Left cardiac atrium (tissue), 4 donors: ENCODE data around the gene EPN3. TPM values are rescaled to one million over a fixed set of nuclear protein-coding genes. Genes with fewer than 3 reads are reported as not detected.

Experiments
- ATAC-seq, 2 donors: fragments of 200-7000 bp; cut with Tn5 transposase; one replicate each; pipeline ENCODE4 v1.9.1; 2020; ENCODE audit warnings: mild to moderate bottlenecking in 2 of 2, moderate library complexity in 2 of 2
- DNase-seq: peaks from one replicate; pipeline ENCODE4 v3.0.0-alpha.2; 2020
- intact Hi-C, 2 donors: fragments of 100-400 bp; cut with DNase I; formaldehyde crosslinking; loops; one replicate each; pipeline versions ENCODE4 v1.14.1 to v1.15.1; 2022 to 2023
- total RNA-seq, 2 donors: library from RNA; stranded (reverse); fragmentation: NEBNext Ultra II Directional; extraction: Animal tissue kit (Norgen Biotek cat#: 25700); gene quantifications; one replicate each; pipeline ENCODE4 v1.2.1, GENCODE V29; 2021
- donor health status: DM: no; HTN: yes; CAD: no.
- donor health status: DM: no; HTN: yes; CAD: no; lungs with severe emphysema.
- donor health status: DM: yes; HTN: yes; CAD: no.
- donor health status: Dilated cardiomyopathy.

Gene EPN3
- total RNA-seq, 2 donors from 2014 or later = 7.0 to 16.1 TPM

DNA sequence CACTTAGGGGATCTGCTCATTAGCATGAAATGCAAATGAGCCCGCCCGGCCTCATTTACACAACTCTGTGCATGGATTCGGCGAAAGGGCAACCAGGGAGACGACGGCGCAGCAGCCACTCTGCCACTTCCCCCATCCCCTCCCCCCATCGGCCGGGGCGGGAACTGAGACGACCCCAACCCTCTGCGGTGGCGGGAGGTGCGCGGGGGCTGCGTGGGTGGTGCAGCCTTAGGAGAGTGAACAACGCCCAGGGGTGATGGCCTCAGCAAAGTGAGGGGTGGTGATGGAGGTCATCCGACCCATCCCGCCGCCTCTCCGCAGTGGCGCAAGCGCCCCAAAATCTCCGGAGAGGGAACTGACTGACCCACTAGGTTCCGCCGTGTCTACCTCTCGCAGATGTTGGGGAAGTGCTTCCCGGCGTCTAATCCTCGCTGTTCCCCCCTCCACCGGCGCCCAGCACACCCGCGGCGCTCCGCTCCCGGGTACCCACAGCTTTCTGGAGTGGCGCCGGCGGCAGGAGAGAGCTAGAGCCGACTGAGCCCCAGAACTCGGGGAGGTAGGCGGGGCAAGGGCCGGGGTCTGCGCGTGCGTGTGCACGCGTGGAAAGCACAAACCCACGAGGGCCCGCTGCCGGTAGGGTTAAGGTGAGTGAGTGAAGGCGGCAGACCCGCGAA lies 26.5 kb downstream of the EPN3 start:
- intact Hi-C loops = loop anchor here in 1 of 2 donors (5.0 kb wide), 1 partner anchor 38 kb away; no protein-coding TSS in a partner anchor
- DNase-seq (no peak), ATAC-seq (no peak)

DNA sequence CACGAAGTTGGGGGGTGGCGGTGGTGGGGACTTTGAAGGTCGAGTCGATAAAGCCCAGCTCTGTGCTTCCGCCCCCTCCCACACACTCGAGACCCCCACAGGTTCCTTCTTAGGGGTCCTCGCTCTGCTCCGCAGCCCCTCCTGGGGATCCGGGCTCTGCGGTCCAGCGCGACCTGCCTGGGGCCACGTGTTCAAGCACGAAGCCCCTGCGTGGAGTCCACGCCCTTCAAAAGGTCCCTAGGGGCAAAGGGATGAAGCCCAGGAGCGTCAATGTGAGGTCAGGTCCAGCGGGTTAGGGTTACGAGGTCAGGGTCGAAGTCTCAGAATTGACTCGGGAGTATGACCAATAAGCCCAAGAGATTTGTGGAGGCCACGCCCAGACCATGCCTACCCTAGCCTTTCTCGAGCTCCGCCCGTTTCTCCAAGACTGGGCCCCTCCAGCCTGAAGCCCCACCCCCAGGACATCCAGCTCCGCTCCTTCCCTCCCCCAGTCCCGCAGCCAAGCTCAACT lies 27.2 kb downstream of the EPN3 start:
- peak; percentile 41 to 69 for ATAC-seq
- intact Hi-C loops = loop anchor here in 1 of 2 donors (5.0 kb wide), 1 partner anchor 38 kb away; no protein-coding TSS in a partner anchor
- peak; percentile 76 for DNase-seq

GRCh38 chr17:50560185-50560824 lies 27.8 kb downstream of the EPN3 start, which contains the start of gene CACNA1G:
CACNA1G (plus strand) TSS chr17:50560715; CDS start chr17:50561460, 745 bp downstream.
- intact Hi-C loops = no loop called here
- ATAC-seq (peak; percentile 87 to 91), DNase-seq (peak; percentile 91)

GRCh38 chr17:50560931-50561745 lies 28.6 kb downstream of the EPN3 start:
- intact Hi-C loops = no loop called here
- no peak for ATAC-seq
- DNase-seq = no peak

DNA sequence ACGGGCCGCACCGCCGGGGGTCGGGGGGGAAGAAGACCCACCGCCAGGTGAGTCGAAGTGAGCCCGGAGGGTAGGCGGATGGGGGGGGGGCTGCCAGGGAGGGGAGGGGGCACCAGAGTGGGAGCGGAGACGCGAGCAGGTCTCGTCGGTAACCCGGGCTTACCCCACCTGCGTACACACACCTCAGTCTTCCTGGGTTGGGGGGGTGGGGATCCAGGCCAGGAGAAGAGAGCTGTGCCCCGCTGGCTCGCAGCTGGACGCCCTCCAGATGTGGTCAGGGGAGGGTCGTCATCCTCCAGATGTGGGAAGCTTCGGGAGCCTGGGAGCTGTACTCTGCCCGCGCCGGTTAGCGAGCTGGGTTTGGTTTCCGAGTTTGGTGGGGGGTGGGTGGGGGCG lies 29.2 kb downstream of the EPN3 start:
- intact Hi-C loops = no loop called here
- DNase-seq (no peak), ATAC-seq (no peak)

- intact Hi-C loops = no loop called here
- DNase-seq (no peak), ATAC-seq (no peak)
Measured at GRCh38 chr17:50562242-50563091, 29.9 kb downstream of the EPN3 start.

DNA sequence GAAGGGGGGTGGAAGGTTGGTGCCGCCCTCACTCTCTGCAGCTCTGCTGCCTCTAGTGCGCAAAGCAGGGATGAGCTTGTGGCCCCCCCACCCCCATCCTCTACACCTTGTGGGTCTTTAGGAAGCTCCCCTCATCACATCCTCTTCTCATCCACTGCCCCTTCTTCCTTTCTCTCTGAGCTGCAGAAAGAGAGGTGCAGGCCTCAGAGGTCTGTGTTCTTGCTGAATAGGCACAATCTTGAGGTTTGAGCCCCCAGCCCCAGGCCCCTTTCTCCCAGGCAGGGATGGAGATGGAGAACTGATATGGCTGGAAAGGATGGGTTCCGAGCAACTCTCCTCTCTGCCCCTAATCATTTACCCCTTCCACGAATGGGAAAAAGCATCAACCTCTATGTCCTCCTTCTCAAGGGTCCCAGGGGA lies 30.6 kb downstream of the EPN3 start:
- no peak for ATAC-seq
- intact Hi-C loops = no loop called here

GRCh38 chr17:50564916-50565315 lies 32.4 kb downstream of the EPN3 start:
- ATAC-seq = peak; percentile 37 to 40
- intact Hi-C loops = no loop called here
- DNase-seq = peak; percentile 87

More for the DNA sequence above, 30.6 kb downstream of the EPN3 start:
- DNase-seq = no peak

- DNase-seq = no peak
- peak in 1 of 2 donors; percentile 9 for ATAC-seq
- intact Hi-C loops = no loop called here
Measured at GRCh38 chr17:50565402-50566350, 33.1 kb downstream of the EPN3 start.

DNA sequence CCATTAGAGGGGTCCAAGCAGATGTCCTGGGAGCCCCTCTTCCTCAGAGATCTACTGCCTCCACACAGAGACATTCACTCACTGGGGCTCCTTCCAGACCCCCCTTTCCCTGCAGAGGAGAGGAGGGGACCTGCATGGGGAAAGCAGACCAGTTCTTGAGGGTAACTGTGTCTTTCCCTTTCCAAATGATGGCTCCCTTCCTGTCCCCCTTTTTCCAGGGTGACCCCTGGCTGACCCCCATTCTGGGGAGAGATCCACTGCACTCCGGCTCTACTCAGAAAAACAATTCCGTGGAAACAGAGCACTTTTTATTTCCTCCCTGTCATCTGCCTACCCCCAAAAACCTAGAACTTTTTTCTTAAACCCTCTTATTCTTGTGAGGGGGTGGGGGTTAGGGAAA lies 34.4 kb downstream of the EPN3 start:
- ATAC-seq (no peak), DNase-seq (no peak)
- intact Hi-C loops = no loop called here

GRCh38 chr17:50568659-50569058 lies 36.1 kb downstream of the EPN3 start:
- ATAC-seq = no peak
- no peak for DNase-seq
- intact Hi-C loops = no loop called here

- no peak for DNase-seq
- intact Hi-C loops = no loop called here
- ATAC-seq = no peak
Measured at GRCh38 chr17:50569592-50569991, 37.1 kb downstream of the EPN3 start.

DNA sequence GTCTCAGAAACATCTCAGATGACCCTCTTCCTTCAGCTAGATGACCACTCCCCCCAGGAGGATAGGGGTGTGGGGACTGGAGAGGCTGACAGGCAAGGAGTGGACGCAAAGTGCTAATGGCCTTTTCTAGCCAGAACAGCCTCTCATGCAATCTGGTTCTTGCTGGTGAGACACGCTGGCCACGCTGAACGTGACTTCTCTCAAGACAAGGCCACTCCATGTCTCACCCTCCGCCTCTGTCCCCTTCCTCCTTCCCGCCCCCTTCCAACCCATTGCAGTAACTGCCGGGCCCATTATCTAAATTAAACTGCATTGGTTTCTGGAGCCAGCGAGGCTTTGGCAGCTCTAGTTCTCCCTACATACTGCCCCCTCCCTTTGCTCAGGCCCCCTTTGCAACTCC lies 37.5 kb downstream of the EPN3 start:
- DNase-seq = no peak
- no peak for ATAC-seq
- intact Hi-C loops = no loop called here

DNA sequence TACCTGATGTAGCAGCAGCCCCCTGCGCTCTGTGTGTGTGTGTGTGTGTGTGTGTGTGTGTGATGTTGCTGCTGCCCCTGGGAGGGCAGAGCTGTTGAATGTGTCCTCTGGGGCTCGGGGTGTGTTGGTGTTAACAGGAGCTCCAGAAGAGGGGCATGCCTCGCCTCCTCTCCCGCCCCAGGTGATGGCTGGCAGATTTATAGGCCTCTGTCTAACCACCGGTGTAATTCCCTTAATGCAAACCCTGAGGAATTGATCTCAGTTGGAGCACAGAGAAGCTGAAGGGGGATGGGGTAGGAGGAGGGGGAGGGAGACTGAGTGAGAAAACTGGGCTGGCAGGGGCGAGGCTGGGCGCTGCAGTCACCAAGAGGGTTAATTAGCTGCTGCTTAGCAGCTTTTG lies 38.0 kb downstream of the EPN3 start:
- DNase-seq = no peak
- no peak for ATAC-seq

GRCh38 chr17:50571681-50572080 lies 39.1 kb downstream of the EPN3 start:
- ATAC-seq (no peak), DNase-seq (no peak)
- intact Hi-C loops = no loop called here

More for the DNA sequence above, 38.0 kb downstream of the EPN3 start:
- intact Hi-C loops = no loop called here

- intact Hi-C loops = no loop called here
- DNase-seq (no peak), ATAC-seq (no peak)
Measured at GRCh38 chr17:50572541-50572940, 40.0 kb downstream of the EPN3 start.

GRCh38 chr17:50573866-50574611 lies 41.5 kb downstream of the EPN3 start:
- ATAC-seq (no peak), DNase-seq (no peak)
- intact Hi-C loops = no loop called here
